HCT116 (cell line): ENCODE results near the gene C5orf34.

Source experiments
- CTCF ChIP-seq, 3 experiments: fragments of 200-600 bp in 1 of 3; sonication (generic) in 1 of 3; IDR thresholded peaks in 2 of 3; conservative IDR thresholded peaks in 1 of 3; 2 replicates each; pipeline ENCODE4 v1.5.1; 2012 to 2017; ENCODE audit warnings: low read depth in 2 of 3, low read length in 2 of 3, antibody characterized with exemption in 1 of 3, borderline replicate concordance in 1 of 3, control low read depth in 1 of 3, mild to moderate bottlenecking in 1 of 3, mixed read lengths in 1 of 3, mixed run types in 1 of 3, moderate library complexity in 1 of 3; ENCODE audit not compliant: insufficient read depth in 1 of 3
- EZH2 ChIP-seq: fragments of 200-600 bp; sonication (generic); IDR thresholded peaks from 2 replicates; pipeline ENCODE4 v1.6.1; 2017; ENCODE audit warnings: antibody characterized with exemption, mixed run types
- EZH2phosphoT487 ChIP-seq: fragments of 200-600 bp; IDR thresholded peaks from 2 replicates; pipeline ENCODE4 v1.6.1; 2018; ENCODE audit warnings: antibody characterized with exemption, borderline replicate concordance
- POLR2AphosphoS5 ChIP-seq: IDR thresholded peaks from 2 replicates; pipeline ENCODE4 v1.6.1; 2011; ENCODE audit warnings: mild to moderate bottlenecking, low read depth, low read length, moderate library complexity
- RAD21 ChIP-seq: IDR thresholded peaks from 2 replicates; pipeline ENCODE4 v1.6.1; 2012; ENCODE audit warnings: low read depth, mild to moderate bottlenecking

- TF ChIP-seq RAD21 (no peak), POLR2AphosphoS5 (no peak), EZH2 (no peak), CTCF (IDR thresholded peaks at IDR 0.05 in 2 of 3, conservative IDR thresholded peaks at IDR 0.05 in 1 of 3; ENCODE audit: borderline replicate concordance in 1 of 3, insufficient read depth in 1 of 3, low read depth in 2 of 3, low read length in 2 of 3) (no peak), EZH2phosphoT487 (no peak)
These were observed 16.4 kb downstream of the C5orf34 start for GRCh38 chr5:43498581-43498980.
